Type B pancreatic cell (in vitro differentiated cells): ENCODE results near the gene ZNF827. TPM values are rescaled to one million over a fixed set of nuclear protein-coding genes. Genes with fewer than 3 reads are reported as not detected.

Source experiments
- DNase-seq: peaks from one replicate; pipeline ENCODE4 v3.0.0; 2021; ENCODE audit warnings: mixed read lengths; ENCODE audit not compliant: unreplicated experiment; ENCODE audit errors: extremely low spot score
- H3K27ac Mint-ChIP-seq: 2 replicates; pipeline ENCODE4 v1.8.0; 2021; ENCODE audit warnings: mild to moderate bottlenecking, mixed read lengths
- H3K27me3 Mint-ChIP-seq: 2 replicates; pipeline ENCODE4 v1.8.0; 2021; ENCODE audit warnings: mixed read lengths
- H3K36me3 Mint-ChIP-seq: 2 replicates; pipeline ENCODE4 v1.8.0; 2021; ENCODE audit warnings: mixed read lengths
- H3K4me1 Mint-ChIP-seq: one replicate; pipeline ENCODE4 v1.8.0; 2021; ENCODE audit warnings: mixed read lengths; ENCODE audit not compliant: unreplicated experiment
- H3K4me3 Mint-ChIP-seq: 2 replicates; pipeline ENCODE4 v1.8.0; 2021; ENCODE audit warnings: mild to moderate bottlenecking, mixed read lengths
- H3K9me3 Mint-ChIP-seq: 2 replicates; pipeline ENCODE4 v1.8.0; 2021; ENCODE audit warnings: mixed read lengths
- total RNA-seq: library from RNA; stranded (reverse); gene quantifications from 2 replicates; pipeline ENCODE4 v1.2.1, GENCODE V29; 2021; ENCODE audit warnings: low replicate concordance
- TF ChIP-seq, protein P1 (sequence below): fragments of 200-600 bp; sonication (generic); conservative IDR thresholded peaks from 2 replicates; pipeline ENCODE4 v1.5.0; 2021; ENCODE audit warnings: antibody characterized with exemption, mild to moderate bottlenecking

ZNF827 gene
- total RNA-seq, 1 donor from 2014 or later = 39.9 TPM

DNA sequence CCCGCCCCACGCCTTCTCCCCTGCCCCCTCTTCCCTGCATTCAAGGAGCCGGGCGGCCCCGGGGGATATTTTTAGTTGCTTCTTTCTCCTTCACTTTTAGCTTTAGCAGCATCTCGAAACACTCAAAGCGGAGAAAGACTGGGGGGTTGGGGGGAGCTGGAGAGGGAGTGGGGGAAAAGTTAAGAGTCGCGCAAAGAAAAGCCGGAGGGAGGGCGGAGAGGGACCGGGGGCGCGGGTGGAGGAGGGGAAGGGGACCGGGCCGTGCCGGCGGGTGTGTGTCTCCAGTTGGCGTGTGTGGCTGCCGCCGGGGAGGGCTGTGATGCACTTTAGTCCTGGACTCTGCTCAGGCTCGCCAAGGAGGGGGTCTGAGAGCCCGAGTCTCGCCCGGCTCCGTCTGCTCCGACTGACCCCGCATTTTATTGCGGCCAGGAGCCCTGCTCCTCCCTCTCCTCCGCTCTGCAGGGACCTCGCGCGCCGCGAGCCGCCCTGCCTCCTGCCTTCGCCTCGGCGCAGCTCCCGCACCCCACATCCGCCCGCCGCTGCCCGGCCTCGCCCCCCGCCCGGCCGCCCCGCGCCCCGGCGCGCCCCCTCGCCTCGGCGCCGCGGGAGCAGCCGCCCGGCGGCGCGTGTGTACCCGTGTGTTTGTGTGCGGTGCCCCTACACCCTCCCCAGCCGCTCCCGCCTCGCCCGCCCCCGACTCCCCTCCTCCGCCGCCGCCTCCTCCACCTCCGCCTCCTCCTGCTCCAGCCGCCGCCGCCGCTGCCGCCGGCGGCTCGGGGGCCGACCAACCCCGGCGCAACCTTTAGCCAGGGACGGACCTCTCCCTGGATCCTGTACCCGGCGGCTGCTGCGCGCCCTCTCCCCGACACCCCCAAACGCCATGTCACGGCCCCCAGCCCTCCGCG is 1.4 kb downstream of the ZNF827 start:
- Mint-ChIP-seq H3K4me3 (peak overlapping the region; percentile 100), H3K27ac (peak overlapping the region; percentile 98), H3K36me3 (peaks cover 11% of the 10 kb centered on the region), H3K27me3 (peaks cover 8% of the 10 kb centered on the region), H3K4me1 (peaks cover 39% of the 10 kb centered on the region), H3K9me3 (no peaks in the 10 kb centered on the region)
- DNase-seq = peak; percentile 77
- TF ChIP-seq, protein P1, sequence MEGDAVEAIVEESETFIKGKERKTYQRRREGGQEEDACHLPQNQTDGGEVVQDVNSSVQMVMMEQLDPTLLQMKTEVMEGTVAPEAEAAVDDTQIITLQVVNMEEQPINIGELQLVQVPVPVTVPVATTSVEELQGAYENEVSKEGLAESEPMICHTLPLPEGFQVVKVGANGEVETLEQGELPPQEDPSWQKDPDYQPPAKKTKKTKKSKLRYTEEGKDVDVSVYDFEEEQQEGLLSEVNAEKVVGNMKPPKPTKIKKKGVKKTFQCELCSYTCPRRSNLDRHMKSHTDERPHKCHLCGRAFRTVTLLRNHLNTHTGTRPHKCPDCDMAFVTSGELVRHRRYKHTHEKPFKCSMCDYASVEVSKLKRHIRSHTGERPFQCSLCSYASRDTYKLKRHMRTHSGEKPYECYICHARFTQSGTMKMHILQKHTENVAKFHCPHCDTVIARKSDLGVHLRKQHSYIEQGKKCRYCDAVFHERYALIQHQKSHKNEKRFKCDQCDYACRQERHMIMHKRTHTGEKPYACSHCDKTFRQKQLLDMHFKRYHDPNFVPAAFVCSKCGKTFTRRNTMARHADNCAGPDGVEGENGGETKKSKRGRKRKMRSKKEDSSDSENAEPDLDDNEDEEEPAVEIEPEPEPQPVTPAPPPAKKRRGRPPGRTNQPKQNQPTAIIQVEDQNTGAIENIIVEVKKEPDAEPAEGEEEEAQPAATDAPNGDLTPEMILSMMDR = no peak

- H3K9me3 Mint-ChIP-seq = no peaks in the 10 kb centered on the region
- H3K27ac Mint-ChIP-seq = peak overlapping the region; percentile 98
- H3K4me3 Mint-ChIP-seq = peak overlapping the region; percentile 98
- peak; percentile 91 for DNase-seq
- H3K4me1 Mint-ChIP-seq = peaks cover 43% of the 10 kb centered on the region
- peaks cover 11% of the 10 kb centered on the region for H3K36me3 Mint-ChIP-seq
- TF ChIP-seq, protein P1 = peak; percentile 64
- peaks cover 8% of the 10 kb centered on the region for H3K27me3 Mint-ChIP-seq
Observed at GRCh38 chr4:145936142-145936996, 2.3 kb downstream of the ZNF827 start.

- no peaks in the 10 kb centered on the region for H3K9me3 Mint-ChIP-seq
- H3K4me3 Mint-ChIP-seq = peak overlapping the region; percentile 98
- peaks cover 48% of the 10 kb centered on the region for H3K4me1 Mint-ChIP-seq
- H3K27me3 Mint-ChIP-seq = peaks cover 8% of the 10 kb centered on the region
- peaks cover 11% of the 10 kb centered on the region for H3K36me3 Mint-ChIP-seq
- DNase-seq = no peak
- TF ChIP-seq, protein P1 = no peak
- H3K27ac Mint-ChIP-seq = peak overlapping the region; percentile 98
Observed at GRCh38 chr4:145935253-145936141, 3.1 kb downstream of the ZNF827 start.

DNA sequence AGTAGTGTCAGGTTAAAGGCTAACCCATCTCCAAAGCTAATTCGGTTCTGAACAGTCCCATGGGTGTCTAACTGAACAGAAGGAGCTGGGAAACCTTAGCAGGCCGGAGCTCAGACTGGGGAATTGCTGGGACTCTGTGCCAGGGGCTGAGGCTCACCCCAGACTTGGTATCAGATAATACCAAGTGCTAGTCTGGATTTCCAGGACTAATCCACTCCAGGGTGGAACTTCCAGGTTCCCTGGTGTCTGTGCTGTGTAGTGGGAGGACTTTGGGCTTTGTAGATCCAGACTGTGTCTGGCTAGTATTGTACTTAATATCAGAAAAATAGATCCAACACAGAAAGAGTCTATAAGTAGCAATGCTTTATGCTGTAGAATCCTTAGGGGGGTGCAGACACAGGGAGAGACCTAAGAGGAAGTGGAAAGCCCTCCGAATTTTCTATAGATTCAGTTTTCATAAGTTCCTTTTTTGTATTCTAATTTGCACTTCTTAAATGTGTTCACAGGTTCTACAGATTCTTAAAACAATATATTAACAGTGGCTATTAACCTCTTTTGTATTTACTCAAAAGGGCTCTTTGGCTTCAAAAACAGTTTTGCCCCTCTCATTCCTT is 4.1 kb downstream of the ZNF827 start:
- Mint-ChIP-seq H3K4me1 (peaks cover 54% of the 10 kb centered on the region), H3K9me3 (no peaks in the 10 kb centered on the region), H3K27ac (peak overlapping the region; percentile 98), H3K4me3 (peak overlapping the region; percentile 98), H3K27me3 (peaks cover 8% of the 10 kb centered on the region), H3K36me3 (peaks cover 11% of the 10 kb centered on the region)
- TF ChIP-seq, protein P1 = no peak
- DNase-seq = no peak
